HG03108 (cell line): Measurements from ENCODE around the gene MRPS33.
"Not testable (repeated sequence)": the region's sequence is repeated elsewhere in the genome, so short reads cannot be mapped to it uniquely, and the experiment has no call there.

Experiments
- ATAC-seq: cut with Tn5 transposase; IDR thresholded peaks from one replicate; pipeline ENCODE4 v1.9.1; 2021; ENCODE audit warnings: moderate library complexity; ENCODE audit not compliant: unreplicated experiment

Gene MRPS33

DNA sequence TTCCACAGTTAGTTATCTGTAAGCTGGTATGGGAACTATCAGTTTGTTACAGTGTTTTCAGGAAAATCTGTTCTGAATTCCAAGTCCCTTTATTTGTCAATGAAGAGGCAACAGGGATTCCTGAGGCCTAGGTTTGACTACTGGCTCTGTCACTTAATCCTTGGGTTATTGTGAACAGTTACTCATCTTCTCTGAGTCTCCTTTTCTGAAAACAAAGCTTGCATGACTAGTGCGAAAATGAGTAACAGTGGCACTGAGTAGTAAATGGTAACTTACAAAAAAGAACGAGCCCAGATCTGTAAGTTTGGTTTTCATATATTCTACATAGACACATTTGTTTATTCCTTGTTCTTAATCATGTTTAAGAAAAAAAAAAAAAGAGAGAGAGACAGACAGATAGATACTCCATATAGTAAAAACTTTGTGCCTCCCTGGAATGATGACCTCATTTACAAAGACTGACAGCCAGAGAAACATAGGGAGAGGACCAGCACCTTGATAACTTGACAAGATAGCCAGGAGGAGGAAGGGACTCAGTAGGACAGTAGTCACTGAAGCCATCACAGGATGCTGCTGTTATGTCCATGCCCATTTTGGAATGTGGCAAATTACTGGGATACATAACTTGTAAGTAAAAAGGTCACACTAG is 1.9 kb downstream of the MRPS33 start:
- ATAC-seq = no peak

DNA sequence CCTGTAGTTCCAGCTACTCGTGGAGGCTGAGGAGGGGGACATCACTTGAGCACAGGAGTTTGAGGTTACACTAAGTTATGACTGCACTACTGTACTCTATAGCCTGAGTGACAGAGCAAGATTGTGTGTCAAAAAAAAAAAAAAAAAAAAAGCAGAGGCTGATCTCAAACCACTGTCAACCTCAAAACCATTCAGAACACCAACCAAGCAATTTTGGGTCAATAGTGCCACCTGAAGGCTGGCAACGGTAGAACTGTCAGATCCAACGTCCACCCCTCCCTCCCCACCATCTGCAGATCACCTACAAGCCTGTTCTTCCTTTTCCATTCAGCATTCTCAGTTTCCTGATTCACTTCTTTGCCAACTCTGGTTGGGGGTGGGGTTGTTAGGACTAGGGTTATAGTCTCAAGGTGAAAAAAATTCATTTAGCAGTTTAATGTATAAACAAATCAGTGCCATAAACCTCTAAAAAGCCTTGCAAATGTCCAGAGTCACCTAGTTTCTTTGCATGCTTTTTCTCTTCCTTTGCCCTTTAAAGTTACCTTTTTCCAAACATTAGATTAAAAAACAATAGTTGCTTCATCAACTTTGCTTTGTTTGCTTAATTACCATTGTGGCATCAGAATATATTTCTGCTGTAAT is 2.6 kb downstream of the MRPS33 start:
- peak; percentile 24 for ATAC-seq

DNA sequence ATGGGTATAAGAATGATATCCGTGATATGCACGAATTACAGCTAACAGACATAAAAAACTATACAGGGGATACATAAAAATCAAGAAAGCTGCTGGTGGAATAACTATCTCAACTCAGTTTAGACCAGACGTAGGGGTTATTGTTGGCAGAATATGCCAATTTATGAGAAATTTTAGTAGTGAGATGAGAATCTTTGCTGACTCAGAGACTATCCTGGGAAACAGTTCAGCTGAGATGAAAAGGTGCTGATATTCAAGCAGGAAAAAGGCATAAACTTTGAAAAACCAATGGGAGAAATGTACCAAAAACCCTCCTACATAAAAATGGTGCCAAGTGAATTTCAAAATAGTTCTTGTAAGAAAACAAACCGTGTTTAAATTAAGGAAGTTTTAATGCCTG is 3.3 kb downstream of the MRPS33 start:
- no peak for ATAC-seq

DNA sequence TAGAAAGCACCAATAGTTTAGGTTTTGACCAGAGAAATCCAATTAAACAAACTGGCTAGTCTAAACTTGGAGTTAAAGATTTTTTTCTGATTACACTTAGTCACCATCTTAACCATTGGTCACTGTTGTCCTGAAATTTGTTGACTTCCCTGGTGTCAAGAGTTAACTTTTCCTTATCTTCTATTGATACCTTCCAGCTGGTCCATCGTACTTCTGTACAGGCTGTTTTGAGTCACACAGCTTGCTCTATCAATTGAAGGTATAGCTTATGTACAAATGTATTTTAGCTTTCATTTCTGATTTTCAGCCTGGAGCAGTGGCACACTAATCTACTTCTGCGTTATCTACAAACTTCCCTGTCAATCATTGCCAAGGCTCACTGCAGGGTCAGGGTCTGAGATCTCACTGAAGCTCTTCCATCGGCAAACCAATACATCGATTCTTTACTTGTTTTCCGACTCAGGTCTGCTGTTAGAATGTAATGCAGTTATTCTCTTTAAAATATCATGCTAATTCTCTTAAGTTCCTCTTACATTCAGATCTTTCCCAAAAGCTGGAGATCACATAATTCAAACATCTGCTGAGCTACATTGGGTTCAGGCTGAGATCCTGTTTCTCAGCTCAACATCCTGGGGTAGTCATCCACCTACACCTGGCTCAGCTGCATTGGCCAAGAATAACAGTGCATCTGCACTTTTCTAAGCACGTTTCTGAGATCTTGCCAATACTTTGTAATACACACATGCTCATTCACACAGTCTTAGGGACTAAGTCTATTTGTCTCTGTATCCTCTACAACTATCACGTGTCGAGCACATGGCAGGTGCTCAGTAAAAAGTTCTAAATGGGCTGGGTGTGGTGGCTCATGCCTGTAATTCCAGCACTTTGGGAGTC is 11.3 kb downstream of the MRPS33 start:
- ATAC-seq = no peak

DNA sequence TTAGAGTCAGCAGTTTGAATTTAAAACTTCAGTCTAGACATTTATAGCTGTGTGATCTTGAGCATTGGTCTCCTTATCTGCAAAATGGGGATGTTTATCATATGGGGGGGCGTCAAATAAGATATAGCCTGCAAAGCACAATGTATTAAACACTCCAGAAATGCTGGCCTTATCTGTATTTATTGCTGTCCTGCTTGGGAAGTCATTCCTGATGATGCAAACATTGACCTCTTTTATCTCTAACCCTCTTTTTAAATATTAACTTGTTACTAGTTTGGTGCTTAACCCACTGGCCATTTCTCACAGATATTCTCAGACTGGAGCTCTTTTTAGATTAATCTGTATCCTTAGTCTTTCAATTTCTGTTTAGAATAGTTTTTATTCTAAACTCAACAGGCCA is 13.2 kb downstream of the MRPS33 start:
- ATAC-seq = no peak

DNA sequence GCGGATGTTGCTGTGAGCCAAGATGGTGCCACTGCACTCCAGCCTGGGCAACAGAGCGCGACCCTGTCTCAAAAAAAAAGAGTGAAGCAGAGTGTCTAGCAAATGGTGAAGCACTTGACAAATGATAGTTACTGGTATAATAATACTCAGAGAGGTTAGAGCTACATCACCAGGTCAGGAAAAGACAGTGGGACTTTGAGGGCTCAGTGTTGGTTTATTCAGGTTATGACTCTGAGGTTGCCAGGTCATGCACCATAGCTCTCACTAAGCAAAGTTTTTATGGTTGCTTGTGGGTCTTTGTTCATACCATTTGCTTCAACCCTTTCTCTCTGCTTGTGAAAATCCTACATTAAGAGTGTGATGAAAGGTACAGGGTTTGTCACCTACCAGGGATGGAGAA is 13.6 kb downstream of the MRPS33 start:
- ATAC-seq = no peak

DNA sequence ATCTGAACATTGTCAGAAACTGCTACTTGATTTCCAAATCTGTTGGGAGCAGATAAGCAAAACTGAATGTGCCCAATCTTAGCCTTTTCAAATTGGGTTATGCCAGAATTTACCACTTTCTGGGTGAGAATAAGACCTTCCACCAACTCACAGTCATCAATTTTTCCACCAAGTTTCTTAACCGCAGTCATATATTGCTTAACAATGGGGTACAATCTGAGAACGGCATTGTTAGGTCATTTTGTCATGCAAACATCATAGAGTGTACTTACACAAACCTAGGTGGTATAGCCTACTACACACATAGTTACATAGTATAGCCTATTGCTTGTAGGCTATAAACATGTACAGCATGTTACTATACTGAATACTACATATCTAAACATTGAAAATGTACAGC is 16.0 kb downstream of the MRPS33 start:
- no peak for ATAC-seq

DNA sequence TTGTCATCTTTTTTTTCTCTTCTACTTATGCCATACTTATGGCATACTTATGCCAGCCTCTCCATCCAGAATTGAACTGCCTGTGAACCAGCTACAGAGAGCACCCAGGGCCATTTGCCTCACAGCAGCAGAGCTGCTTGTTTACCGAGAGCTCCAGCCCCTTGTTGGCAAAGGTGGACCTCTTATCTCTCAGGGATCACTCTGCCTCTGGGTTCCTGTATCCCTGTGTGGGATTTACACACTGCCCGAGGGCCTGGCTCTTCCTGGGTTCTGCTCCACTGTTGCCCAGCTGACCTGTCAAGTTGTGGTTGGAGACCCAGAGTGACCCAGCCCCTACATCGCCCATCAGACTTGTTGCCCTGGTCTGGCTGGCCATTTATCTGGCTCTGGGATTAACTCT is 22.3 kb downstream of the MRPS33 start:
- ATAC-seq = no peak

DNA sequence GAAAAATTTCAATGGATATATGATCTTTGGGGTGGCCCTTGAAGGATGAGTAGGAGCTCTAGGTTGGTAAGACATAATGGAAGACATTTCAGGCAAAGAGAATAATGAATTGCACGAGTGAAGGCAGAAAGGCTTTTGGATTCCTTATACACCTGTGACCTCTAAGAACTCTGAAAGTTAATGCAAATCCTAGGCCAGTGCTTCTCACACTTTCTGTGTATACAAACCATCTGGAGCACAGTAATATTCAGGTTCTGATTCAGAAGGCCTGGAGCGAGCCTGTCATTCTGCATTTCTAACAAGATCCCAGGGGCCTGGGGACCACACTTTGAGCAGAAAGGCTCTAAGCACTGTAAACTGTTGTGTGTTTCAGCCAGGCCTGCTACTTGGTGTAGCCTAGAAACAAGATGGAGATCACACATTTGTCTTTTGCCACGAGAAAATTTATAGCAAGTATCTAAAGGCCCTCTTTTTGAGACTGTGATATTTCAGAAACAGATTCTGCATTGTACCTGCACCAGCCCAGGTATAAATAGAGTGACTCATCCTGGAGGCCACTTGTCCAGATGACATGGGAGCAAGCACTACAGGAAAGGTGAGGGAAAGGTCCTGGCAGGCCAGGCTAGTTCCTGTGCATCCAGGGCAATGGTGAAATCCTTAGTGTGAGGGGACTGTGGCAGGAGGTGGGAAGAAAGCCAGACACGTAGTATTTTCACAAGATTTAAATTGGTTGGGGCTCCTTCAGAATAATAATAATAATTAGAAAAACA is 24.4 kb downstream of the MRPS33 start:
- ATAC-seq = no peak

DNA sequence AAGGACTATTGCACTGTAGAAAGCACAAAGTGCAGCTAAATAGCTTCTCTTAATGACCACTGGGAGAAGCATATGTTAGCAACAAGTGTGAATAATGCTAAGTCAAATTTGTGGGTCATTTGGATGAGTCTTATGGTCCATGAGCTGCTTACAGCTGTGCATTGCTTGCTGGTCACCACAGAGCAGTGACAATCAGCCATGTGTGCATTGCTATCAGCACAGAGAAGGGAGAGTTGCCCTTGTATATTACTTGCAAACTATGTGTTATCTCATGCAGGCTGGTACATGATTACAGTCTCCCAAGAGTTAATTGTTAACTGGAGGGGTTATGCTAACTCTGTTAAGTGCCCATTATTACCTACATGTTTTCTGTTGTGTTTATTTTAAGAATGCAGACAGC is 25.7 kb downstream of the MRPS33 start:
- peak; percentile 43 for ATAC-seq

DNA sequence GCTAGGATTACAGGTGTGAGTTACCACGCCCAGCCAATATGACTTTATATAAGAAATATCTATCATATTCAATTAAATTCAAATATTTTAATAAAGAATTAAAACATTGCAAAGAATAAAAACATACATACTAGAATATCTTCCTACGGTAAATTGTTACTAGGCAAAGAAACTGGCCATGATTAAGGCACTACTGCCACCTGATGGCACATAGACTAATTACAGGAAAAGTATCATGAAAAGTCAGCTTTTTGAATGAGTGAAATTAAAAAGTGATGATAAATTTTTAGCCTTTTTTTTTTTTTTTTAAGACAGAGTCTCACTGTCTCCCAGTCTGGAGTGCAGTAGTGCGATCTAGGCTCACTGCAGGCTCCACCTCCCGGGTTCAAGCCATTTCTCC is 30.9 kb downstream of the MRPS33 start:
- ATAC-seq = no peak

DNA sequence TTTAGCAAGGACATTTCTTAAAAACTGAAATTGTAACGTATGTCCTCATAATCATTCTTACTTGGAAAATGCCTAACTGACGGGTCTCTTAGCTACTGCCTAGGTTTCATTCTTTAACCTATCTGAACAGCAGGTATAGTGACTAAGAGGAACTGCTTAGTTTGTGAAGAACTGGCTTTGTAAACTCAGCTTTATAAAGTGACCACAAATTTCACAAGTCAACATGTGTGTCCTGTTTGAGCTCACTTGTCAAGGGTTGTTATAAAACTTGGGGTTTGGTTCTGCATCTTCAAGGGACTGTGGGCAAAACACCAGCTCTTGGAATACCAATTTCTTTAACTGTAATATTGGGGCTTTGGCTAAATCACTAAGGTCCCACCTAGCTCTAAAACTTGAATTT is 32.2 kb downstream of the MRPS33 start:
- no peak for ATAC-seq

DNA sequence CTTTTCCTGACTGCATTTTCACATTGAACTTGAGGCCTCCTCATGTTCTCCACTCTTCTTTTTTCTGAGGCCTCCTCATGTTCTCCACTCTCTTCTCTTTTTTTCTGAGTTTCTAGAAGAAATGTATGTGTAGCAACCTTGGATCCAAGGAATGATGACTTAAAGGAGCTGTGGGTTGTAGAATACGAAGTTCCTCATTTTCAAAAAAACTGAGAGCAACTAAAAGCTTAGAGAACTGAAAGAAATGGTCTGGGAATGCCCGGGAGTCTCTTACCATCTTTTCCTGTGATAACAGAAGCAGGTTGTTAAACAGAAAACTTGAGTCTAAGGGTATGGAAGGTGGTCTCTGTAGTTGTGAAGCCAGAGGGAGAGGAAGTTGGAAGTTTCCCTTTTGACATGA is 32.8 kb downstream of the MRPS33 start:
- ATAC-seq = no peak

DNA sequence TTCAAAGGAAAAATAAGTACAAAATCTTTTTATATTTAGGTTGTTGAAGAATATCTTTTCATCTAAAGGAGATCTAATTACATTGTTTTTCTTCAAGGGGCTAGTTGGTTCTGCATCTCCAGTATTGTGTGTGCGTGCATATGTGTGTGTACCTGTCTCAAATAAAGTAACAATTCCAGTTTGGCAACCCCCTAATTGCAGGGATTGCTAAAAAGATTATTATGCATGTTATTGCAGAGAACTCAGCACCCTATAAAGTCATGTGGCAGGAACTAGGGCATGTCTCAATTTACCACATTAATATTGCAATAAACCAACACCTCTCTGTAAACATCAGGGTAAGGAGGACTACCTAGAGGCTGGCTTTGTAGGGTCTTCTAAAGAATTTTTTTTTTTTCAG is 37.0 kb downstream of the MRPS33 start:
- ATAC-seq = no peak

DNA sequence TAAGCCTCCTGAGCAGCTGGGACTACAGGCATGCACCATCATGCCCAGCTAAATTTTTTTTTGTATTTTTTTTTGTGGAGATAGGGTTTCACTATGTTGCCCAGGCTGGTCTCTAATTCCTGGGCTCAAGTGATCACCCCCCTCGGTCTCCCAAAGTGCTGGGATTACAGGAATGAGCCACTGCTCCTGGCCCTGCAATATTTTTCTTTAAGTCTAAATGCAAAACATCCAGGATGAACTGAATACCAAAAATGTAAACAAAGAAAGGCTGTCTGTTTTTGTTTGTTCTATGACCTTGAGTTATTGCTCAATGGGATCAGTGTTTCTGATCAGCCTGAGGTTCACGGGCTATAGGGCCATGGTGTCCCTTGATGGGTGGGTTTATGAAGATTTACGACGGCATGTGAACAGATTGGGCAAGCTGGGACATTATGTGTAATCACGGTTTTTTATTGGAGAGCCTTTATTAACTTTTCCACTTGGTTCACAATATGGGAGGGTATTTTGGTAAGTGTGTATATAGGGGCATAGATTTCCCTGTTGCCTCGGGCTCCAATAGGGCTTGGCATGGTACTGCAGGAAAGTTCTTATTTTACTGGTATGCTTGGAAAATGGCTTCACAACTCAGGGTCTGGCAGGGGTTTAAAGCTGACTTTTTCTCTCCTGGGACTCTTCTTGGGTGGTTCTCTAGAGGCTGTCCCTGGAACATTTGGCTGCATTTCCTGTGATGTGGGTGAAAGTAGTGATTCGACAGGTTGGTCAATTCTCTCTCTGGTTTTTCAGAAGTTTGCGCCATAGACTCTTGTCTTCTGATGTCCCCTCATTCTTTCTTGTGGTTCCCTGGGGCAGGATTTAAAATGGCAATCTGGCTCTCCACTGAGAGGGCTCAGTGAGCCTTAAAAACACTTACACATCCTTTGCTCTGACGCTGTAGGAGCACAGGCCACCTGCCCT is 41.6 kb downstream of the MRPS33 start:
- no peak for ATAC-seq

DNA sequence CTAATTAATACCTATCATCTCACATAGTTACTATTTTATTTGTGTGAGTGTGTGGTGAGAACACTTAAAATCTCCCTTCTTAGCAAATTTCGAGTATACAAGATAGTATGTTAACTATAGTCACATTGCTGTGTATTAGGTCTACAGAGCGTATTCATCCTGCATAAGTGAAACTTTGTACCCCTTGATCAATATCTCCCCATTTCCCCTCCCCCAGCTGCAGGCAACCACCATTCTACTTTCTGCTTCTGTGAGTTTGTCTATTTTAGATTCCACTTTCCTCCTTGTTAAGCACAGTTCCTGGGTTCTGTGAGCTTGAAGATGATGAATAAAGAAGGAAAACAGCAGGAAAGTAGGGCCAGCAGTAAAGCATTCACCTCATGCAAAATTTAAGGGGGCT is 42.4 kb downstream of the MRPS33 start:
- ATAC-seq = no peak

DNA sequence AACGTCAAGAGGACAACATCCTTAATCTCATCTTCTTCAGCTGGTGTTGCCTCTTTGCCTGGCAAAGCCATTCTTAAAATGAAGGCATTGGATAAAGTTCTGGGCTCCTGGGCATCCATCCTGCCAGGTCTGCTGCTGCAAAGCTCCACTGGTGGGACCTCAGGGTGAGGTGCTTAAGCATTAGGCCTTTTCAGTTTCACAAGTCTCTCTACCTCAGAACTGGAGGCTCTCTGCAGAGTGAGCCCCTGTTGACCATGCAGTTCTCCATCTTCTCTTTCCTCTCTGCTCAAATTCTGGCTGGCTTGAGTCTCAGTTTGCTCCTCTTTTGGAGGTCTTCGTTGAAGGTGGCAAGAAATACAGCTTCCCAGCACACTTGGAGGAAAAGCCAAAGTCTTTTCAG is 47.3 kb downstream of the MRPS33 start:
- no peak for ATAC-seq

DNA sequence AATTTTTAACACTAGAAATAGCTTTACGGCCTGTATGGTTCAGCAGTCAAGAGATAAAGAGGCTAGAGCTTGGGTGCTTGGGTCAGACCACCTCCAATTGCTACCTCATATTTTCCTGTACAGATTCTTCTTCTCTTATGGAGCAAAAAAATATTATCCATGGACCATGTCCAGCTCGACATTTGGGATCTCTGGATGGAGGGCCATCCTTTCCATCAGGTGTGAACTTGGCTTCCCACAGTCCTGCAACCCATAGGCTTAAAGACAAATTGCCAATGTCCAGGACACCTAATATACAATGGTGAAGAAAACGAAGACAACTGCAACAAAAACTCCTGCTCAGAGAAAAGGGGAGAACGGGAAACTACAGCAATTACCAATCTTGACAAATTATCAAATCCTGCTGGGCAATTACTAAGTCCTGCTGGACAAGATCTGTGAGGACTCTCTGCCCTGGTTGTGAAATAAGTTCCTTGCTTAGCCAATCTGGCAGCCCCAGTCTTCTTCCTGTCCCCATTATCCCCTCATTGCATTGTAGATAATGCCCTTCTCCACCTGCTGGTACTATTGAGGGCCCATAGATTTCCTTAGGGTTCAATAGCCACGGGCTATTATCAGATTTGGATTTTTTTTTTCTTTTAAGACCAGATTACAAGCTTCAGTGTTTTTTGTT is 48.1 kb downstream of the MRPS33 start:
- ATAC-seq = no peak

DNA sequence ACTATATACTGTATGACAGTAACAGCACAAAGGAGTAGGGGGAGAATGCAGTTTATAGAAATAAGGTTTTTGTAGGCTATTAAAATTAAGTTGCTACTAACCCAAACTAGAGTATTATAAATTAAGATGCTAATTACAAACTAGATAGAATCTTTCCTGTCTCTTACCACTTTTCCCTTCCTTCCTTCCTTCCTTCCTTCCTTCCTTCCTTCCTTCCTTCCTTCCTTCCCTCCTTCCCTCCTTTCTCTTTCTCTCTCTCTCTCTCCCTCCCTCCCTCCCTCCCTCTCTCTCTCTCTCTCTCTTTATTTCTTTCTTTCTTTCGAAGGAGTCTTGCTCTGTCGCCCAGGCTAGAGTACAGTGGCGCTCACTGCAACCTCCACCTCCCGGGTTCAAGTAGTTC is 53.6 kb downstream of the MRPS33 start:
- ATAC-seq = no peak

DNA sequence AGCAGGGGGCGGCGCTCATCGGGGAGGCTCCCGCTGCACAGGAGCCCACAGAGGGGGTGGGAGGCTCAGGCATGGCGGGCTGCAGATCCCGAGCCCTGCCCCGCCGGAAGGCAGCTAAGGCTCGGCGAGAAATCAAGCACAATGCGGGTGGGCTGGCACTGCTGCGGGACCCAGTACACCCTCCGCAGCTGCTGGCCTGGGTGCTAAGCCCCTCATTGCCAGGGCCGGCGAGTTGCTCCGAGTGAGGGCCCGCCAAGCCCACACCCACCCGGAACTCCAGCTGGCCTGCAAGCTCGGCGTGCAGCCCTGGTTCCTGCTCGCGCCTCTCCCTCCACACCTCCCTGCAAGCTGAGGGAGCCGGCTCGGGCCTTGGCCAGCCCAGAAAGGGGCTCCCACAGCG is 57.8 kb downstream of the MRPS33 start:
- ATAC-seq = not testable (repeated sequence)
